ENCODE data around the gene PDCD1.
"Not testable (repeated sequence)": the region's sequence is repeated elsewhere in the genome, so short reads cannot be mapped to it uniquely, and the experiment has no call there.

Gene PDCD1

GRCh38 chr2:241842067-241842415 is 16.7 kb downstream of the PDCD1 start:
- DNase-seq (ENCODE audit: low read depth): no peak
- TF ChIP-seq CTCF (IDR thresholded peaks at IDR 0.05; ENCODE audit: insufficient read depth, low read depth, low read length, missing control alignments): no peak
- no peak overlapping the region for H3K4me3 ChIP-seq (ENCODE audit: low read length)

GRCh38 chr2:241841181-241842066 is 17.3 kb downstream of the PDCD1 start:
- no peak overlapping the region for H3K4me3 ChIP-seq (ENCODE audit: low read length)
- TF ChIP-seq CTCF (IDR thresholded peaks at IDR 0.05; ENCODE audit: insufficient read depth, low read depth, low read length, missing control alignments): no peak

GRCh38 chr2:241837197-241837965 is 21.3 kb downstream of the PDCD1 start:
- DNase-seq (ENCODE audit: low read depth): no peak
- no peak for TF ChIP-seq CTCF (IDR thresholded peaks at IDR 0.05; ENCODE audit: insufficient read depth, low read depth, low read length, missing control alignments)

More at GRCh38 chr2:241841181-241842066, 17.3 kb downstream of the PDCD1 start:
- no peak for DNase-seq (ENCODE audit: low read depth)

GRCh38 chr2:241836292-241836691 is 22.4 kb downstream of the PDCD1 start:
- TF ChIP-seq CTCF (IDR thresholded peaks at IDR 0.05; ENCODE audit: insufficient read depth, low read depth, low read length, missing control alignments): no peak
- no peak for DNase-seq (ENCODE audit: low read depth)
- H3K4me3 ChIP-seq (ENCODE audit: low read length): no peak overlapping the region

More at GRCh38 chr2:241837197-241837965, 21.3 kb downstream of the PDCD1 start:
- H3K4me3 ChIP-seq (ENCODE audit: low read length): no peak overlapping the region

GRCh38 chr2:241835611-241836010 is 23.1 kb downstream of the PDCD1 start:
- TF ChIP-seq CTCF (IDR thresholded peaks at IDR 0.05; ENCODE audit: insufficient read depth, low read depth, low read length, missing control alignments): no peak
- H3K4me3 ChIP-seq (ENCODE audit: low read length): no peak overlapping the region
- DNase-seq (ENCODE audit: low read depth): no peak

- H3K4me3 ChIP-seq (ENCODE audit: low read length): no peak overlapping the region
- no peak for TF ChIP-seq CTCF (IDR thresholded peaks at IDR 0.05; ENCODE audit: insufficient read depth, low read depth, low read length, missing control alignments)
- no peak for DNase-seq (ENCODE audit: low read depth)
Observed at GRCh38 chr2:241834527-241835210, 24.0 kb downstream of the PDCD1 start.

- H3K4me3 ChIP-seq (ENCODE audit: low read length): not testable (repeated sequence)
Observed at GRCh38 chr2:241833756-241834526, 24.8 kb downstream of the PDCD1 start.

More at GRCh38 chr2:241833756-241834526, 24.8 kb downstream of the PDCD1 start:
- DNase-seq (ENCODE audit: low read depth): not testable (repeated sequence)

Data from epithelial cell of esophagus (primary cell).